Central memory CD8-positive, alpha-beta T cell (primary cell): Measurements from ENCODE around the gene DENND1B.
"Not testable (repeated sequence)": the region's sequence is repeated elsewhere in the genome, so short reads cannot be mapped to it uniquely, and the experiment has no call there.

ENCODE experiments used
- ATAC-seq: fragments of 150-1000 bp; cut with Tn5 transposase; replicated peaks from 2 replicates; pipeline ENCODE4 v1.10.0; 2022; ENCODE audit warnings: mild to moderate bottlenecking, moderate FRiP score, moderate number of reproducible peaks; ENCODE audit not compliant: poor library complexity, severe bottlenecking; ENCODE audit errors: extremely low read depth
- DNase-seq, 2 donors: peaks; one replicate each; pipeline ENCODE4 v3.0.0; 2021; ENCODE audit warnings: low spot score in 2 of 2
- H3K27ac Mint-ChIP-seq: one replicate; pipeline ENCODE4 v1.8.0; 2022; ENCODE audit warnings: low read depth, mild to moderate bottlenecking, moderate library complexity, mixed read lengths
- H3K27me3 Mint-ChIP-seq: one replicate; pipeline ENCODE4 v1.8.0; 2022; ENCODE audit warnings: mixed read lengths
- H3K36me3 Mint-ChIP-seq: one replicate; pipeline ENCODE4 v1.8.0; 2022; ENCODE audit warnings: mild to moderate bottlenecking, moderate library complexity, mixed read lengths; ENCODE audit not compliant: insufficient read depth
- H3K4me1 Mint-ChIP-seq: one replicate; pipeline ENCODE4 v1.8.0; 2022; ENCODE audit warnings: mixed read lengths
- H3K4me3 Mint-ChIP-seq: one replicate; pipeline ENCODE4 v1.8.0; 2022; ENCODE audit warnings: mild to moderate bottlenecking, moderate library complexity, mixed read lengths
- H3K9me3 Mint-ChIP-seq: one replicate; pipeline ENCODE4 v1.8.0; 2022; ENCODE audit warnings: mixed read lengths

The DENND1B gene

GRCh38 chr1:197755553-197755952, 19.7 kb downstream of the DENND1B start:
- peaks cover 35% of the 10 kb centered on the region for H3K4me1 Mint-ChIP-seq
- not testable (repeated sequence) for H3K4me3 Mint-ChIP-seq, H3K27ac Mint-ChIP-seq, H3K36me3 Mint-ChIP-seq, DNase-seq, ATAC-seq, H3K9me3 Mint-ChIP-seq, H3K27me3 Mint-ChIP-seq

GRCh38 chr1:197752652-197753164, 22.6 kb downstream of the DENND1B start:
- not testable (repeated sequence) for ATAC-seq, H3K27ac Mint-ChIP-seq, H3K9me3 Mint-ChIP-seq, H3K36me3 Mint-ChIP-seq, H3K4me3 Mint-ChIP-seq, DNase-seq, H3K27me3 Mint-ChIP-seq
- peaks cover 53% of the 10 kb centered on the region for H3K4me1 Mint-ChIP-seq

GRCh38 chr1:197750366-197750765, 24.9 kb downstream of the DENND1B start:
- ATAC-seq (no peak), DNase-seq (no peak)
- no peaks in the 10 kb centered on the region for H3K27me3 Mint-ChIP-seq
- H3K4me3 Mint-ChIP-seq, result no peak overlapping the region
- H3K4me1 Mint-ChIP-seq, result peaks cover 41% of the 10 kb centered on the region
- H3K27ac Mint-ChIP-seq, result peak overlapping the region; percentile 4
- H3K9me3 Mint-ChIP-seq, result no peaks in the 10 kb centered on the region
- peaks cover 7% of the 10 kb centered on the region for H3K36me3 Mint-ChIP-seq

GRCh38 chr1:197745911-197746310, 29.4 kb downstream of the DENND1B start:
- DNase-seq (no peak), ATAC-seq (no peak)
- Mint-ChIP-seq H3K36me3 (peaks cover 5% of the 10 kb centered on the region), H3K9me3 (no peaks in the 10 kb centered on the region), H3K27me3 (no peaks in the 10 kb centered on the region), H3K27ac (no peak overlapping the region), H3K4me3 (no peak overlapping the region), H3K4me1 (peaks cover 61% of the 10 kb centered on the region)

- DNase-seq, result no peak
- Mint-ChIP-seq H3K27ac (no peak overlapping the region), H3K27me3 (no peaks in the 10 kb centered on the region), H3K36me3 (peaks cover 4% of the 10 kb centered on the region), H3K4me1 (peaks cover 57% of the 10 kb centered on the region), H3K9me3 (no peaks in the 10 kb centered on the region), H3K4me3 (no peak overlapping the region)
- ATAC-seq, result no peak
Observed at GRCh38 chr1:197744979-197745378, 30.3 kb downstream of the DENND1B start.

GRCh38 chr1:197743578-197743977, 31.7 kb downstream of the DENND1B start:
- no peak for DNase-seq
- no peak overlapping the region for H3K4me3 Mint-ChIP-seq
- no peak overlapping the region for H3K27ac Mint-ChIP-seq
- H3K36me3 Mint-ChIP-seq, result no peaks in the 10 kb centered on the region
- no peak for ATAC-seq
- H3K4me1 Mint-ChIP-seq, result peaks cover 61% of the 10 kb centered on the region
- H3K9me3 Mint-ChIP-seq, result no peaks in the 10 kb centered on the region
- no peaks in the 10 kb centered on the region for H3K27me3 Mint-ChIP-seq

- H3K36me3 Mint-ChIP-seq, result no peaks in the 10 kb centered on the region
- peaks cover 70% of the 10 kb centered on the region for H3K4me1 Mint-ChIP-seq
- H3K4me3 Mint-ChIP-seq, result no peak overlapping the region
- no peak for ATAC-seq
- H3K27me3 Mint-ChIP-seq, result no peaks in the 10 kb centered on the region
- no peaks in the 10 kb centered on the region for H3K9me3 Mint-ChIP-seq
- no peak overlapping the region for H3K27ac Mint-ChIP-seq
- DNase-seq, result no peak
Observed at GRCh38 chr1:197740992-197741391, 34.3 kb downstream of the DENND1B start.

- Mint-ChIP-seq H3K27me3 (no peaks in the 10 kb centered on the region), H3K27ac (peak overlapping the region; percentile 64)
- no peak for ATAC-seq
Observed at GRCh38 chr1:197738927-197739326, 36.4 kb downstream of the DENND1B start.

GRCh38 chr1:197737916-197738315, 37.4 kb downstream of the DENND1B start:
- DNase-seq (no peak), ATAC-seq (no peak)
- Mint-ChIP-seq H3K27ac (peak overlapping the region; percentile 7), H3K9me3 (no peaks in the 10 kb centered on the region), H3K36me3 (no peaks in the 10 kb centered on the region), H3K4me3 (no peak overlapping the region), H3K27me3 (no peaks in the 10 kb centered on the region), H3K4me1 (peaks cover 57% of the 10 kb centered on the region)

More at GRCh38 chr1:197738927-197739326, 36.4 kb downstream of the DENND1B start:
- Mint-ChIP-seq H3K4me1 (peaks cover 59% of the 10 kb centered on the region), H3K36me3 (no peaks in the 10 kb centered on the region), H3K9me3 (no peaks in the 10 kb centered on the region), H3K4me3 (no peak overlapping the region)
- DNase-seq, result no peak

- Mint-ChIP-seq H3K36me3 (no peaks in the 10 kb centered on the region), H3K9me3 (no peaks in the 10 kb centered on the region), H3K27ac (no peak overlapping the region), H3K27me3 (no peaks in the 10 kb centered on the region), H3K4me1 (peaks cover 61% of the 10 kb centered on the region), H3K4me3 (no peak overlapping the region)
- DNase-seq, result no peak
- no peak for ATAC-seq
Observed at GRCh38 chr1:197736685-197737084, 38.6 kb downstream of the DENND1B start.

- no peaks in the 10 kb centered on the region for H3K27me3 Mint-ChIP-seq
- no peak overlapping the region for H3K27ac Mint-ChIP-seq
- no peak overlapping the region for H3K4me3 Mint-ChIP-seq
- no peak for ATAC-seq
- no peak for DNase-seq
- H3K4me1 Mint-ChIP-seq, result peaks cover 58% of the 10 kb centered on the region
- no peaks in the 10 kb centered on the region for H3K36me3 Mint-ChIP-seq
- H3K9me3 Mint-ChIP-seq, result no peaks in the 10 kb centered on the region
Observed at GRCh38 chr1:197735461-197735860, 39.8 kb downstream of the DENND1B start.

GRCh38 chr1:197733324-197733723, 42.0 kb downstream of the DENND1B start:
- no peak for ATAC-seq

GRCh38 chr1:197732187-197732586, 43.1 kb downstream of the DENND1B start:
- Mint-ChIP-seq H3K27ac (no peak overlapping the region), H3K4me1 (peaks cover 39% of the 10 kb centered on the region), H3K9me3 (no peaks in the 10 kb centered on the region), H3K27me3 (no peaks in the 10 kb centered on the region), H3K36me3 (no peaks in the 10 kb centered on the region), H3K4me3 (no peak overlapping the region)
- ATAC-seq, result no peak
- DNase-seq, result no peak

More at GRCh38 chr1:197733324-197733723, 42.0 kb downstream of the DENND1B start:
- Mint-ChIP-seq H3K4me3 (no peak overlapping the region), H3K36me3 (no peaks in the 10 kb centered on the region), H3K27me3 (no peaks in the 10 kb centered on the region), H3K9me3 (no peaks in the 10 kb centered on the region), H3K4me1 (peaks cover 47% of the 10 kb centered on the region), H3K27ac (no peak overlapping the region)
- DNase-seq, result no peak
